ENCODE data around the gene INHBB.

Gene INHBB

DNA sequence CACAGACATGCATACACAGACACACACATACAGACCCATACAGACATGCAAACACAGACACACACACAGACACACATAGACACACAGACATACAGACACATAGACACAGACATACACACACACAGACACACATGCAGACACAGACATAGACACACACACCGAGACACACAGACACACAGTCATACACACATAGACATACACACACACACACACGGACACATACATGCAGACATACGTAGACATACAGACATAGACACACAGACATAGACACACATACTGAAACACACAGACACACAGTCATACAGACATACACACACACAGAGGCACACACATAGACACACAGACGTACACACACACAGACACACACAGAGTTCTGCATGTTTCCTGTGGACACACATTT lies 26.9 kb downstream of the INHBB start:
- H3K4me1 ChIP-seq (ENCODE audit: control extremely low read depth in 1 of 4, control insufficient read depth in 4 of 4, insufficient read depth in 4 of 4, low read length in 3 of 4), result peaks cover 0 to 4% (median under 1%) of the 10 kb centered on the region in 4 experiments
- 100% methylated on average over 3 of the region's 4 CpGs for WGBS (ENCODE audit: insufficient coverage)
- peaks cover 0 to 8% (median 2%) of the 10 kb centered on the region in 5 experiments for H3K27me3 ChIP-seq (replicated peaks in 2 of 5; ENCODE audit: control insufficient read depth in 4 of 5, insufficient read depth in 5 of 5, low read length in 4 of 5)
- no peaks in the 10 kb centered on the region for H3K9me3 ChIP-seq (ENCODE audit: control extremely low read depth in 1 of 5, control insufficient read depth in 4 of 5, insufficient read depth in 2 of 5, low read depth in 1 of 5, low read length in 4 of 5)
- DNase-seq, result no peak
- H3K27ac ChIP-seq (ENCODE audit: insufficient read depth in 1 of 2, low read depth in 1 of 2, low read length in 2 of 2, poor library complexity in 1 of 2, severe bottlenecking in 2 of 2), result no peak overlapping the region
- no peak overlapping the region for H3K4me3 ChIP-seq (ENCODE audit: control insufficient read depth in 1 of 7, extremely low read depth in 1 of 7, insufficient read depth in 4 of 7, low read depth in 2 of 7, low read length in 6 of 7)
- POLR2A ChIA-PET, result no interaction called here
- CTCF ChIA-PET, result no interaction called here
- no peaks in the 10 kb centered on the region for H3K36me3 ChIP-seq (ENCODE audit: control insufficient read depth in 4 of 4, insufficient read depth in 4 of 4, low read length in 3 of 4)

DNA sequence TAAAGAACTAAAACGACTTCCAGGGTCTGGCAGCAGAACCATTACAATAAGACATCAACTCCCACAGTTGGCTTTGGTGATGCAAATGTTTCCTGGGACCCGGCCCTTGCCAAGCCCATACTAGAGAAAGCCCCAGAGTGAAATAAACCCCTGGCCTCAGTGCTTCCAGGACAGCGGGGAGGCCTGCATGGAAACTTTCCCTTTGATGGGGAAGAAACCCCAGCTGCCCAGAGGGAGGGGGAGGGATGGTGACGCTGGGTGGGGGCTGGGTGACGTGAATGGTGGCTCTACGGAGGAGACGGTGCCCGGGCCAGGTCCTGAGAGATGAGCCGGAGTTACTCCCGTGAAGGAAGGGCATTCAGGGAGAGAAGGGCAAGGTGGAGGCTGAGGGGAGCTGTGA lies 27.5 kb downstream of the INHBB start:
- Histone ChIP-seq H3K4me1 (ENCODE audit: control extremely low read depth in 1 of 4, control insufficient read depth in 4 of 4, insufficient read depth in 4 of 4, low read length in 3 of 4) (no peaks in the 10 kb centered on the region), H3K9me3 (ENCODE audit: control extremely low read depth in 1 of 5, control insufficient read depth in 4 of 5, insufficient read depth in 2 of 5, low read depth in 1 of 5, low read length in 4 of 5) (no peaks in the 10 kb centered on the region), H3K36me3 (ENCODE audit: control insufficient read depth in 4 of 4, insufficient read depth in 4 of 4, low read length in 3 of 4) (no peaks in the 10 kb centered on the region), H3K27me3 (replicated peaks in 2 of 5; ENCODE audit: control insufficient read depth in 4 of 5, insufficient read depth in 5 of 5, low read length in 4 of 5) (peaks cover 0 to 8% (median 2%) of the 10 kb centered on the region in 5 experiments), H3K27ac (ENCODE audit: insufficient read depth in 1 of 2, low read depth in 1 of 2, low read length in 2 of 2, poor library complexity in 1 of 2, severe bottlenecking in 2 of 2) (no peak overlapping the region), H3K4me3 (ENCODE audit: control insufficient read depth in 1 of 7, extremely low read depth in 1 of 7, insufficient read depth in 4 of 7, low read depth in 2 of 7, low read length in 6 of 7) (no peak overlapping the region)
- no peak for DNase-seq
- ChIA-PET CTCF (no interaction called here), POLR2A (no interaction called here)
- 78% methylated on average over 10 of the region's 10 CpGs for WGBS (ENCODE audit: insufficient coverage)

DNA sequence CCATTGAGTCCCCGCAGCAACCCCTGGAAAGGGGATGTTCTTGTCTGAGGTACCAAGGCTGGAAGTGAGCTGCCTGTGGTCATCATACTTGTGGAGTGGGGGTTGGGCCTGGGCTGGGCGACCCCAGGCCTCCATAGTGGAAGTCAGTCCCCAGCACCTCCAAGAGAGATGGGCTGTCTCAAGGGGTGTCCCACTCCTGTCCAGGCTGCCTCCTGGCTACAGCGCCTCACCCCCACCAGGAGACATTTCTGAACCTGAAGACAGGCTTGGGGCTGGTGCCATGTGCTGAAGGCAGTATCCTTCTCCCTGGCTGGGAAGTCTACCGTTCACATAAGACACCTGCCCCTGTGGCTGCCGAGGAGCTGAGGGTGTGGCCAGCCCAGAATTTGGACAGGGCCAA lies 28.9 kb downstream of the INHBB start:
- DNase-seq, result no peak
- ChIA-PET POLR2A (interaction anchor here (0.6 kb wide), 1 partner anchor 1302 kb away, joined by 3 read pairs; no protein-coding TSS in a partner anchor), CTCF (no interaction called here)
- peaks cover 0 to 4% (median 2%) of the 10 kb centered on the region in 5 experiments for H3K27me3 ChIP-seq (replicated peaks in 2 of 5; ENCODE audit: control insufficient read depth in 4 of 5, insufficient read depth in 5 of 5, low read length in 4 of 5)
- no peaks in the 10 kb centered on the region for H3K36me3 ChIP-seq (ENCODE audit: control insufficient read depth in 4 of 4, insufficient read depth in 4 of 4, low read length in 3 of 4)
- WGBS (ENCODE audit: insufficient coverage), result 90% methylated on average over 4 of the region's 5 CpGs
- no peak overlapping the region for H3K4me3 ChIP-seq (ENCODE audit: control insufficient read depth in 1 of 7, extremely low read depth in 1 of 7, insufficient read depth in 4 of 7, low read depth in 2 of 7, low read length in 6 of 7)
- no peak overlapping the region for H3K27ac ChIP-seq (ENCODE audit: insufficient read depth in 1 of 2, low read depth in 1 of 2, low read length in 2 of 2, poor library complexity in 1 of 2, severe bottlenecking in 2 of 2)
- H3K4me1 ChIP-seq (ENCODE audit: control extremely low read depth in 1 of 4, control insufficient read depth in 4 of 4, insufficient read depth in 4 of 4, low read length in 3 of 4), result no peaks in the 10 kb centered on the region
- no peaks in the 10 kb centered on the region for H3K9me3 ChIP-seq (ENCODE audit: control extremely low read depth in 1 of 5, control insufficient read depth in 4 of 5, insufficient read depth in 2 of 5, low read depth in 1 of 5, low read length in 4 of 5)

DNA sequence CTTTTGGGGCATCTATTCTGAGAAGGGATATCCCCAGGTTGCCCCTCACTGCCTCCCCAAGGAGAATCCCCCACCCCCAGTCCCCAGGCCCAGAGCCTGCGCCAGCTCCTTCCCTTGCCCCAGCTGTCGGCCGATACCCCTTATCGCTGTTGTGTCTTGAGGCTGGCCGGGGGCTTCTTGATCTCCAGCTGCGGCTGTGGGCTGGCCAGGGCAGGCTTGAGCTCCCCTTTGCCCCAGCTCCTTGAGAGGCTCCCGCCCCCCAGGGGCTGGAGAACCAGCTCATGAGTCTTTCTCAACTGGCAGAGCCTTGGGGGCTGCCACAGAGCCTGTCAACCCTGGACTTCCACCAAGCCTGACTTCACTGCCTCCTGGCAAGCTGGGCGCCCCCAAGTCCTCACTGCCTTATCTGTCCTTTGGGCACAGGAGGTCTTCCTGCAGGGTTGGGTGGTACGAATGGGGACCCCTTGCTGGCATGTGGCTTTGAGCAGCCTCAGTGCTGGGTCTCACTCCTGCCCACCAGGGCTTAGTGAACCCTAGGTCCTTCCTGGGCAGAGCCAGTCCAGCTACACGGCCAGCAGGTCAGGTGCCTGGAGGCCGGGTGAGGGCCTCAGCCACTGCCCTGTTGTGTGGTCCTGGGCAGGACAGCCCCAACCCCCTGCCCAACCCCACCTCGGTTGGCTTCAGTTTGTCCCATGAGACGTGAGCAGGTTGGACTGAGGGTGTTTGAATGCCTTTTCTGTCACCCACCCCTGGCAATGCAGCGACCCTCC lies 29.5 kb downstream of the INHBB start:
- DNase-seq, result no peak
- 96% methylated on average over 10 of the region's 14 CpGs for WGBS (ENCODE audit: insufficient coverage)
- no peaks in the 10 kb centered on the region for H3K36me3 ChIP-seq (ENCODE audit: control insufficient read depth in 4 of 4, insufficient read depth in 4 of 4, low read length in 3 of 4)
- H3K27ac ChIP-seq (ENCODE audit: insufficient read depth in 1 of 2, low read depth in 1 of 2, low read length in 2 of 2, poor library complexity in 1 of 2, severe bottlenecking in 2 of 2), result no peak overlapping the region
- CTCF ChIA-PET, result no interaction called here
- H3K4me1 ChIP-seq (ENCODE audit: control extremely low read depth in 1 of 4, control insufficient read depth in 4 of 4, insufficient read depth in 4 of 4, low read length in 3 of 4), result no peaks in the 10 kb centered on the region
- peaks cover 0 to 4% (median 3%) of the 10 kb centered on the region in 5 experiments for H3K27me3 ChIP-seq (replicated peaks in 2 of 5; ENCODE audit: control insufficient read depth in 4 of 5, insufficient read depth in 5 of 5, low read length in 4 of 5)
- POLR2A ChIA-PET, result interaction anchor here (0.6 kb wide), 1 partner anchor 1301 kb away, joined by 3 read pairs; no protein-coding TSS in a partner anchor
- no peaks in the 10 kb centered on the region for H3K9me3 ChIP-seq (ENCODE audit: control extremely low read depth in 1 of 5, control insufficient read depth in 4 of 5, insufficient read depth in 2 of 5, low read depth in 1 of 5, low read length in 4 of 5)
- no peak overlapping the region for H3K4me3 ChIP-seq (ENCODE audit: control insufficient read depth in 1 of 7, extremely low read depth in 1 of 7, insufficient read depth in 4 of 7, low read depth in 2 of 7, low read length in 6 of 7)

DNA sequence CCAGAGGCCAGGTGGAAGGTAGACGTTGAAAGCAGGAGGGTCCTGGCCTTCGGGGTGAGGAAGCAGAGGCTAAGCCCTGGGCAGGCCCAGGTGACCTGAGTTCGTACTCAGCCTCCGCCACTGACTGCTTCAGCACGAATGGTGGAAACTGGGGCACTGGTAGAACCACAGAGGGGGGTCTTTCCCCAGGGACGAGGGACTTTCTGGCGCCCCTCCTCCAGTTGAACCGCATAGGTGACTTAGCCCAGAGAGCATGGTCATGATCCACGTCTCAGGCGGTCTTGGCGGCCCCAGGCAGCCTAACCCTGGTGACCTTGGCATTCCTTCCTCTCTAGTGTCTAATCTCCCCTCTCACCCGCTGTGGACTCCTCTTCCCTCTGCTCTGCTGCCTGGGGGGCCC lies 30.2 kb downstream of the INHBB start:
- ChIA-PET POLR2A (no interaction called here), CTCF (no interaction called here)
- H3K36me3 ChIP-seq (ENCODE audit: control insufficient read depth in 4 of 4, insufficient read depth in 4 of 4, low read length in 3 of 4), result no peaks in the 10 kb centered on the region
- H3K27ac ChIP-seq (ENCODE audit: insufficient read depth in 1 of 2, low read depth in 1 of 2, low read length in 2 of 2, poor library complexity in 1 of 2, severe bottlenecking in 2 of 2), result no peak overlapping the region
- WGBS (ENCODE audit: insufficient coverage), result 91% methylated on average over 12 of the region's 12 CpGs
- H3K4me3 ChIP-seq (ENCODE audit: control insufficient read depth in 1 of 7, extremely low read depth in 1 of 7, insufficient read depth in 4 of 7, low read depth in 2 of 7, low read length in 6 of 7), result no peak overlapping the region
- no peaks in the 10 kb centered on the region for H3K9me3 ChIP-seq (ENCODE audit: control extremely low read depth in 1 of 5, control insufficient read depth in 4 of 5, insufficient read depth in 2 of 5, low read depth in 1 of 5, low read length in 4 of 5)
- peaks cover 0 to 4% (median 3%) of the 10 kb centered on the region in 5 experiments for H3K27me3 ChIP-seq (replicated peaks in 2 of 5; ENCODE audit: control insufficient read depth in 4 of 5, insufficient read depth in 5 of 5, low read length in 4 of 5)
- H3K4me1 ChIP-seq (ENCODE audit: control extremely low read depth in 1 of 4, control insufficient read depth in 4 of 4, insufficient read depth in 4 of 4, low read length in 3 of 4), result no peaks in the 10 kb centered on the region
- no peak for DNase-seq

DNA sequence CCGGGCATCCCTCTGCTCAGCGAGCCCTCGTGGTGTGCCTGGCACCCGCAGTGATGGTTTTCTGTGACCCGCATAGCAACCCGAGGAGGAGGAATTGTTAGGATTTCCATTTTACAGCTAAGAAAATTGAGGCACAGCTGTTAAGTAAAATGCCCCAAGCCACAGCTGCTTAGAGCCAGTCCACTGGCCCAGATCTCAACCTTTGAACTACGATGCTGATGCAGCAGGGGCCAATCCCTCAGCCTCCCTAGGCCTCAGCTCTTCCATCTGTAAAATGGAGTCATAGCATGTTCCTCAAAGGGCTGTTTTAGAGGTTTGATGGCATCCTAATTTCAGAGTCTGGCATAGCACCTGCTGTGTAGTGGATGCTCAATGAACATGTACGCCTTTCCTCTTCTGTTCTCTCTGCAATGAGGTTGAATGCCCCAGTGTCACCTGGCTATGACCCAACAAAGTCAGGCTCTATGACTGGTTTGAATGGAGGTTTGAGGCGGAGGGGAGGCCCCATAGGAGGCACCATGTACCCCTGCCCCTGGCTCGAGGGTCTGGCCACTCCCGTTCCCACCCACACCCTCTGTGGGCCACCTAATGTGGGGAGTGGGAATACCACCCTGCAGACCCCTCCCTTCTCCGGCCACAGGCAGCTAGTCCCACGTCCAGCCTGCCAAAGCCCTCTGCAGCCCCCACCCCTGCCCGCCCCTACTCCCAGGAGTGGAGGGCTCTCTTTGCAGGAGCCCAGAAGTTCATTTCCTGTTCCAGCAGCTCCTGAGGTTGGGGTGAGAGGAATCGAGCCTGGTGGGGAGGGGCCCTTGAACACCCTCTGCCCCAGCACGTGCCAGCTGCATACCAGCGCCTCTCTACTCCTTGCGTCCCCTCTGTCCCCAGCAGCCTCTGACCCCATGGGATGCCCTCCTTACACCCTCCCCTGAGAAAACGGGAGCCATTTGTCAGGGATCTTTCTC lies 31.0 kb downstream of the INHBB start:
- POLR2A ChIA-PET, result no interaction called here
- Histone ChIP-seq H3K9me3 (ENCODE audit: control extremely low read depth in 1 of 5, control insufficient read depth in 4 of 5, insufficient read depth in 2 of 5, low read depth in 1 of 5, low read length in 4 of 5) (no peaks in the 10 kb centered on the region), H3K4me1 (ENCODE audit: control extremely low read depth in 1 of 4, control insufficient read depth in 4 of 4, insufficient read depth in 4 of 4, low read length in 3 of 4) (no peaks in the 10 kb centered on the region), H3K4me3 (ENCODE audit: control insufficient read depth in 1 of 7, extremely low read depth in 1 of 7, insufficient read depth in 4 of 7, low read depth in 2 of 7, low read length in 6 of 7) (no peak overlapping the region), H3K27me3 (replicated peaks in 2 of 5; ENCODE audit: control insufficient read depth in 4 of 5, insufficient read depth in 5 of 5, low read length in 4 of 5) (peaks cover 0 to 4% (median 3%) of the 10 kb centered on the region in 5 experiments), H3K27ac (ENCODE audit: insufficient read depth in 1 of 2, low read depth in 1 of 2, low read length in 2 of 2, poor library complexity in 1 of 2, severe bottlenecking in 2 of 2) (no peak overlapping the region), H3K36me3 (ENCODE audit: control insufficient read depth in 4 of 4, insufficient read depth in 4 of 4, low read length in 3 of 4) (no peaks in the 10 kb centered on the region)
- no peak for DNase-seq
- 81% methylated on average over 16 of the region's 19 CpGs for WGBS (ENCODE audit: insufficient coverage)
- CTCF ChIA-PET, result no interaction called here

DNA sequence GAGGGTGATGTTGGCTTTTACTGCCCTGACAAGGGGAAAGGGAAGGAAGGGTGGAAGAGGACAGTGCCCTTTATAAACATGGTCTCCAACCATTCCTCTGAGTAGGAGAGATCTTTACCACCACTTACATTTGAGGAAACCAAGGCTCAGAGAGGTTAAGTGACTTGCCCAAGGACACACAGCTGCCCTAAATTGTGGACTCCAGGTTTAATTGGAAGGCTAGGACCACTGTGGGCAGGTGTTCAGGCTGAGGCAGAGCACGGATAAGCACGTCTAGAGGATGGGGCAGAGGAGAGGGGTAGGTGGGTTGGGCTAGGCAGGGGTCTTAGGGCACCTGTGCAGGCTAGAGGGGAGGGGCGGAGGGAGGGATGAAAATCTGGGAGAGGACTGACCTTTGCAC lies 32.7 kb downstream of the INHBB start:
- CTCF ChIA-PET, result no interaction called here
- no peak overlapping the region for H3K4me3 ChIP-seq (ENCODE audit: control insufficient read depth in 1 of 7, extremely low read depth in 1 of 7, insufficient read depth in 4 of 7, low read depth in 2 of 7, low read length in 6 of 7)

More for the DNA sequence above, 32.7 kb downstream of the INHBB start:
- Histone ChIP-seq H3K36me3 (ENCODE audit: control insufficient read depth in 4 of 4, insufficient read depth in 4 of 4, low read length in 3 of 4) (no peaks in the 10 kb centered on the region), H3K27ac (ENCODE audit: insufficient read depth in 1 of 2, low read depth in 1 of 2, low read length in 2 of 2, poor library complexity in 1 of 2, severe bottlenecking in 2 of 2) (no peak overlapping the region), H3K4me1 (ENCODE audit: control extremely low read depth in 1 of 4, control insufficient read depth in 4 of 4, insufficient read depth in 4 of 4, low read length in 3 of 4) (no peaks in the 10 kb centered on the region), H3K9me3 (ENCODE audit: control extremely low read depth in 1 of 5, control insufficient read depth in 4 of 5, insufficient read depth in 2 of 5, low read depth in 1 of 5, low read length in 4 of 5) (no peaks in the 10 kb centered on the region), H3K27me3 (replicated peaks in 2 of 5; ENCODE audit: control insufficient read depth in 4 of 5, insufficient read depth in 5 of 5, low read length in 4 of 5) (peaks cover 0 to 3% (median 1%) of the 10 kb centered on the region in 5 experiments)
- DNase-seq, result no peak
- WGBS (ENCODE audit: insufficient coverage), result no CpG with 5 or more reads among the region's 3 CpGs
- POLR2A ChIA-PET, result no interaction called here
